GM18499 (cell line): Measurements from ENCODE around the gene PPFIA2.

ENCODE experiments used
- ATAC-seq: cut with Tn5 transposase; IDR thresholded peaks from one replicate; pipeline ENCODE4 v1.9.1; 2021; ENCODE audit warnings: moderate number of reproducible peaks; ENCODE audit not compliant: insufficient read depth, unreplicated experiment

Gene PPFIA2

DNA sequence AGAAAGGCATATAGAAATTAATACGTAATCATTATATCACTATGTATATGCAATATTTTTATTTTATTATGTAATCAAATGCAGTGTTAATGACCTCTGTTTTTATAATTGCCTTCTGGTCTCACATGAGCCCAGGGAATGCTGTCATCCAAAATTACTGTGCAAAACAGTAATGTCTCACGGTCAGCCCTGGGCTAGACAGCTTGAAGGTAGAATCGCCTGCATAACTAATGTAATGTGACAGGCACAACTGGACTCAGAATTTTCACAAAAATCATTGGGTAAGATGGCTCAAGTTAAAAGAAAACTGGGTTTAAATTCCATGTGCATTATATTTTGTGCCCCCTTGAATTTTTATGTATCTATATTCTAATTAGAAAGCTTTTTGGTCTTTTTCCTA, 293.3 kb downstream of the PPFIA2 start:
- ATAC-seq = no peak

DNA sequence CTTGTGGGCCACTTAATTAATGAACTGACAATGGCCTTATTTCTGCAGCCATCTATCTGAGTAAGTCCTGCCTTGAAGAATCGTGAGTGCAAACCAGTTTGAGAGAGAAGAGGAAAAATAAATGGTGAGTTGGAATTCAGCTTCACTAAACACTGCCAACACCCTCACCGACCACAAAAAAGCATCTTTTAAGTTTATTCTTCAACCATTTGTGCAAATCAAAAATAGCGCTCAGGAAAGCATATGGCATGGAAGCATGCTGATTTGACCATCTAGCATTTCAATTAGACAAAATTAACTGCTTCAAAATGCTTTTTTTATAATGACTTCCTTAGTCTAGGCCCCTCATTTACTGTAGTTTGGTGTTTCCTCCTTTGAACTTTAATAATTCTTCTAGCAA, 294.0 kb downstream of the PPFIA2 start:
- ATAC-seq = no peak

DNA sequence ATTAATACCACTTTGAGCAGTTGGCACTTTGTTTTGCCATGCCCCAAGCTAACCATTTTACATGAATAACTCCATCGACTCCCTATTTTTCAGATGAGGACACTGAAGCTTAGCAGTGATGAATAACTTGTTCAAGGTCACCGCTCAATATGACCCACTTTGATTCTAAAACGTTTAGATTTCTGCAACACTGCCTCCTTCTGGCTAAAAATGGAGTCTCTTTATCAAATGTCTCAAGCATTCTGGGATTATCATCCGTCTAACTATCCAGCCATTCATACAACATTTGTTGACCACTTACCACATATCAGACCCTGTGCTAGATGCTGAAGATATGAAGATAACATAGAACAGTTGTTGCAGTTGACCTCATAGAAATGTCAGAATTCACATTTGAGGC, 298.0 kb downstream of the PPFIA2 start:
- ATAC-seq = no peak

- ATAC-seq = no peak
Observed at GRCh38 chr12:81450920-81451739, 308.0 kb downstream of the PPFIA2 start.

GRCh38 chr12:81441629-81442028, 317.5 kb downstream of the PPFIA2 start:
- no peak for ATAC-seq

GRCh38 chr12:81440001-81440400, 319.1 kb downstream of the PPFIA2 start:
- ATAC-seq = no peak

DNA sequence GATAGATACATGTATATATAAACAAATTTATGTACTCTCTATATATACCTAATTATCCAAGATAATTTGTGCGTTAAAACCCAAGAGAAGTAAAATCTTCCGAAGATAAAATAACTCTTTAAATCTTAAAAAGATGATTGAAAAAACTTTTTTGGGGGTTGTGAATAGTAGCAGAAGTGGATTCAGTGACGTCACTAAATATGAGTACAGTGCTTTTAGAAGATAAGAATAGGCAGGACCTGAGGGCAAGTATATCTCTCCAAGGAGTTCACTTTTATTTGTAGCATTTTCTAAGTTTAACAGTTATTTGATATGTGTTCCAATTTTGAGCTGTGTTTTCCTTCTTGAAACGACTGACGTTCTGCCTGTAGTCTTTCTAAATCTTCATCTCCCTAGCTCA, 319.8 kb downstream of the PPFIA2 start:
- no peak for ATAC-seq

GRCh38 chr12:81417056-81417455, 342.1 kb downstream of the PPFIA2 start:
- ATAC-seq = no peak

GRCh38 chr12:81416571-81416970, 342.6 kb downstream of the PPFIA2 start:
- no peak for ATAC-seq

DNA sequence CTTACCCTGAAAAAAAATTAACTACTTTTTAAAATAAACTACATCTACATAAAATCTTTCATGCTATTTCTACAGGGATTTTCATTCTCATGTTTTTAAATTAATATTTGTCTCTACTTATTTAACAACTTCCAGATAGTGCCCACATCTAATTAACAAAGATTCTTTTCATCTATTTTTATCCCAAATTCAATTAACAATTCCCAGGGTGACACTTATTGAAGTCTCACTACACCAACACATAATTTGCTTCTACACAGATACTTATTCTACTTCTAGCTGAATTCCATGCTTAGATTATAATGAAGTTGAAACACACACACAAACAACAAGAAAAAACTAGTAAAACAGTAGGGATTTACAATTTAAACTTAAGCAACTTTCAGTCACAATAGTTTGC, 344.7 kb downstream of the PPFIA2 start:
- no peak for ATAC-seq

GRCh38 chr12:81412940-81413339, 346.2 kb downstream of the PPFIA2 start:
- no peak for ATAC-seq

- ATAC-seq = no peak
Observed at GRCh38 chr12:81403348-81403747, 355.8 kb downstream of the PPFIA2 start.

DNA sequence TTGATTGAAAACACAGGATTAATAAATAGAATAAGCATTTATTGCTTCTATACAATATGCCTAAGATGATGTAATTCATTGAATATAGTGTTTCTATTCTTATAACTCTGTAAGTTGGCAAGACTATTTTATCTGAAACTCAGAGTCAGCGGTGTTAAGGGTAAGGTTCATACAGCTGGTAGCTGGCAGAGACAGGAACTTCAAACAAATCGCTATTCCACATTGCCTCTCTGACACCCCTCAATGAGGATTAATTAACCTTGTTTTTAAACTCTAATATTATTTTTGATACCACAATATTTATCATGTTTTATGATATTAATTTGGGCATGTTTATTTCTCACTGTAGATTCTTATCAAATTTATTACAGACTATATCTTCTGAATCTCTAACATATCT, 357.9 kb downstream of the PPFIA2 start:
- ATAC-seq = no peak

DNA sequence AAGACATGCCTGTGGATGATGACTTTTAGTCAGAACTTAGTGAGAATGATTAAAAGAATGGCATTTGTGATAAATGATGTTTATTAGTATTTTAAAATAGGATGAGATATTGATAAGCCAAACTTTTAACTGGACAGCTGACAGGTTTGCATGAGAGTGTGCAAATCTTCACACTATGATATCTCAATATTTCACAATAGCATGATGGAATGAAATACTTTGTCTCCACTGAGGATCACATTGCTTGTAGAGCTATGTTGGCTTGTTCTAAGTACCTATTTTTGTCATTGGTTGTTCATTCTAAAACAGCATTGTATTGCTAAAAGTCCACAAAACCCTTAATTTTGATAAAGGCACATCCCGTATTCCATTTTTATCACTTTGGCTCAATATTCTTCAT, 359.1 kb downstream of the PPFIA2 start:
- ATAC-seq = no peak

DNA sequence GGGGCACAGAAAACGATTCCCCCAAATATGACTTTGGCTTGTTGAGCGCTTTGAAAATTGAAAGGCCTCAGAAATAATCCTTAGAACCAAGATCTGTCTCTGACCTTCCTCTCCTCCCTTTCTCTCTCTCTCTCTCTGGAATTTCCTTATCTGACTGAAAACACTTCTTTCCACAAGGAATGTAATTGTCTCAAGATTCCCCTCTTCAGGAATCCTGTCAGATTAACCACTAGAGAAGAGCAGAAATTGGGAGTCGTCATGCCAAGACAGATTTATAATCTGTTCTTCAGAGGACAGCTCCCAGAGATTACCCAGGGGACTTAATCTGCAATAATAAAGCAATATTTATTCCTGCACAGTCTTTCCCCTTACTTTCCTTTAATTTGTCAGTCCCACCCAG, 363.7 kb downstream of the PPFIA2 start:
- no peak for ATAC-seq

GRCh38 chr12:81389550-81390099, 369.5 kb downstream of the PPFIA2 start:
- no peak for ATAC-seq

DNA sequence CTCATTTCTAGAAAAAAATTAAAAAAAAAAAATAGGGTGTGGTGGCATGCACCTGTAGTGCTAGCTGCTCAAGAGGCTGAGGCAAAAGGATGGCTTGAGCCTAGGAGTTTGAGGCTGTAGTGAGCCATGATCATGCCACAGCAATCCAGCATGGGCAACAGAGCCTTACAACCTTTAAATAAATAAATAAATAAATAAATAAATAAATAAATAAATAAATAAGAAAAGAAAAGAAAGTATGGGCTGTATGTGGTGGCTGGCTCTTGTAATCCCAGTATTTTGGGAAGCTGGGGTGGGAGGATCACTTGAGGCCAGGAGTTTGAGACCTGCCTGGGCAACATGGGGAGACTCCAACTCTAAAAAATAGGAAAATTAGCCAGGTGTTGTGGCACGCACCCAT, 373.0 kb downstream of the PPFIA2 start:
- ATAC-seq = no peak

GRCh38 chr12:81381951-81382350, 377.2 kb downstream of the PPFIA2 start:
- ATAC-seq = no peak

- ATAC-seq = no peak
Observed at GRCh38 chr12:81378601-81379285, 380.4 kb downstream of the PPFIA2 start.

DNA sequence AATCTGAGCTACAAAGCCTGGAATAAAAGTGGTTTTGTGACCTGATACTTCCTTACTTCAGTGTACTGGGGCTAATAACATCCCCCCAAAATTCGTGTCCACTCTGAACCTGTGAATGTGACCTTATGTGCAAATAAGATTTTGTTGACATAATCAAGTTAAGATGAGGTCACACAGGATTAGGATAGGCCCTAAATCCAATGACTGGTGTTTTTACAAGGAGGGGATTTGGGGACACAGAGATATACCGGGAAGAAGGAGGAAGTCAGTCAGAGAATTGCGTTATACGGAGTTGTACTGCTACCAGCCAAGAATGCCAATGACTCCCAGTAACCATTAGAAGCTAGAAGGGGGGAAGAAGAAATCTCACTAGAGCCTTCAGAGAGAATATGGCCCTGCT, 381.4 kb downstream of the PPFIA2 start:
- ATAC-seq = no peak

- no peak for ATAC-seq
Observed at GRCh38 chr12:81375969-81376368, 383.2 kb downstream of the PPFIA2 start.

DNA sequence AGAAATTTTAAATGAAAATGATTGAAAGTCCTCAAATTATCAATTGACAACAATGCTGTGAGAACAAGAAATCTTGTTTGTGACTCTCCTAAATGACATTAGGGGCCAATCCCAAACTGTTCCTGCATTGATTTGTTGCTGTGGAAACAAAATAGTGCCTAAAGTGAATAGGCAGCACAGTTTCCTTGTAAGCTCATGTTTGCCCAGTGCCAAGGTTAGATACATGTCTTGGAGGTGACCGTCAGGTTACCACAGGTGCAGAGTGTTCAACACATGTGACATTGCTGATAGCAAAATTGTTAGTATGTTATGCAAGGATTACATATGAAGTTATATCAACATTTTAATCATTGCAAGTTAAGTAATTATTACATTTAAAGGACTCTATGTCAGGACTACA, 388.7 kb downstream of the PPFIA2 start:
- ATAC-seq = no peak
